Measurements from ENCODE around the gene SMARCC2. TPM values are rescaled to one million over a fixed set of nuclear protein-coding genes. Genes with fewer than 3 reads are reported as not detected.

SMARCC2 gene
- total RNA-seq, 2 donors from 2014 or later: 65.2 to 68.5 TPM

GRCh38 chr12:56188131-56188777 lies 1.0 kb downstream of the SMARCC2 start:
- DNase-seq (no peak), ATAC-seq (no peak)
- intact Hi-C loops (cut with DNase I): loop anchor here (2.0 to 5.0 kb wide), 4 partner anchors 29 to 69 kb away; partner anchors contain the start of genes ESYT1 (in 1 of the 2), MYL6 (in 1 of the 2), NABP2 (in 1 of the 2) and RNF41 (in 1 of the 2)

DNA sequence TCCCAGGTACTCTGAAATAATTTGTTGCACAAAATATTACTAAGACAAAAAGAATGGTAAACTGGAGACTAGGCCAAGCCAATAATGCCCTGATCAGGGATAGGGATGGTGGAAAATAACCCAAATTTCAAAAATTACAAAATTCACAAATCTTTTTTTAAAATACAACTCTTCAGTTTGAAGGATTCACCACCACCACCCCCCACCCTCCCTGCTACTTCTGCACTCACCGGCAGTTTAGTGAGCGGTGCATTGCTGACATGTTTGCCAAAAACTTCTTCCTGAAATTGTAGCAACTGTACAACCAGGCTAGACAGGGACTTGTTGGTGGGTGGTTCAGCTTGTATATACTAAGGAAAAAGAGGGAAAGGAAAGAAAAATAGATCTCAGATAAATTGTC lies 2.3 kb downstream of the SMARCC2 start:
- intact Hi-C loops (cut with DNase I): loop anchor here in 1 of 2 donors (5.0 kb wide), 1 partner anchor 35 kb away; the partner anchor contains the start of genes NABP2 and RNF41
- no peak for ATAC-seq
- no peak for DNase-seq

DNA sequence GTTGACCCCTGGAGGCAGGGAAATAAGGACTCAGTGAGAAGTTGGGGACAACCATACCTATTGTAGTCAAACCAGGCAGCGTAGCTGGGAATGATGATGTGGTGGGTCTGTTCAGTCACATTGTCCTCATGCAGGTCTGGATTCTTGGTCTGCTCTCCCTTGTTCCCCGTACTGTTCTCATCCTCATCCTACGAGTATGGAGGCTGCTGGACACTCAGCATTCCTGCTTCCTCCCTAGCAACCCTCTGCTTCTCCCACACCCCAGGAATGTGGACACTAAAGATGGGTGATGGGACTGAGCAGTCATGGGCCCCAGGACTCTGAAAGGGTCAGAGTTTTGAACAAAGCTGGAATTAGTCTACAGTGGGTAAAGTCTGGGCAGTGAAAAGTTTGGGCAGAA lies 10.9 kb downstream of the SMARCC2 start:
- intact Hi-C loops (cut with DNase I): no loop called here
- ATAC-seq (no peak), DNase-seq (no peak)

- intact Hi-C loops (cut with DNase I): no loop called here
- ATAC-seq (no peak), DNase-seq (no peak)
Observed at GRCh38 chr12:56172839-56173238, 16.4 kb downstream of the SMARCC2 start.

- no peak for ATAC-seq
- intact Hi-C loops (cut with DNase I): no loop called here
- DNase-seq: no peak
Observed at GRCh38 chr12:56169229-56169759, 20.0 kb downstream of the SMARCC2 start.

DNA sequence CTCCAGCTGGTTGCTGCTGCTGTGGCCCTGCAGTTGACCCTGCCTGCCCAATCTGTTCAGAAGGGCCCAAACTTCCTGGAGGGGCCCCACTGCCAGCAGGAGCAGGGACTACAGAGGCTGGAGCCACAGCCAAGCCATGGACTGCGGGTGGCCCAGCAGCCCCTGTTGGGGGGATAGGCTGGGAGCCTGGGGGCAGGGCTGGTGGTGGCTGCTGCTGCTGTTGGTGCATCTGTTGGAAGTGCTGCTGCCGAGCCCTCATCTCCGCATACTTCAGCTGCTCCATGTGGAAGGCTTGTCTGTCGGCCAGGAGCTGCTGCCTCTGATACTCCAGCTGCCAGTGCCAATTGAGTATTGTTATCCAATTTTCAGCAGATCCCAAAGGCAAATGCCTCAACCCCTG lies 23.9 kb downstream of the SMARCC2 start:
- intact Hi-C loops (cut with DNase I): no loop called here
- DNase-seq (no peak), ATAC-seq (peak in 1 of 2 donors; percentile 1)

GRCh38 chr12:56164345-56164729 lies 24.9 kb downstream of the SMARCC2 start:
- peak in 1 of 2 donors; percentile 1 for ATAC-seq
- DNase-seq: no peak
- intact Hi-C loops (cut with DNase I): no loop called here

- no peak for DNase-seq
- ATAC-seq: no peak
- intact Hi-C loops (cut with DNase I): no loop called here
Observed at GRCh38 chr12:56163533-56164344, 25.5 kb downstream of the SMARCC2 start.

GRCh38 chr12:56162468-56163290 lies 26.6 kb downstream of the SMARCC2 start:
- intact Hi-C loops (cut with DNase I): no loop called here
- no peak for ATAC-seq
- no peak for DNase-seq

DNA sequence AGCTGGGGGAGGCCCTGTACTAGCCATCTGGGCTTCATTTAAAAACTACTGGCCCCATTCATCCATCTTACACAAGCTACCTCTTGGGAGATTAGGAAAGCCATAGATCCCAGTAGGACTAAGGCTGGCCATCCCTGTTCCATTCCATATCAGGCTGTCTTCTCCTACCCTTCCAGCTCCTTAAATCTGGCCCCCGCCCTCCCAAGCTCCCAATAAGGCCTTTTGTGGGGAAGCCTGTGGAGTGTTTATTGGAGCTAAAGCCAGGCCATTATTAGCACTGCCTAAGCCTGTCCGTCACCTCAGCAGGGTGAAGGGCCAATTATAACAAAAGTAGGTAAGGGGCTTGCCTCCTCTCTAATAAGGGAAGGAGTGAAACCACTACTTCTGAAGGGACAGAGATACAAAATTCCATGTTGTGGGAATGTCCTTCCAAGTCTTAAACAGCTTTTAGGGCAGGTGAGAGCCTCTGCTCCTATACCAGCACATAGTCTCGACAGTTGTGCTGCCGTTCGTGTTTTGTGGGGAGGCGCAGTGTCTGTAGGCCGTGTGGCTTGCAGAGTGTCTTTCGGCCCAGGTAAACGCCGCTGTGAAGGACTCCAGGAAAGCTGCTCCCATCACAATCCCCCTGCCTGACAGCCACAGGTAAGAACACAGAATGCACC lies 27.5 kb downstream of the SMARCC2 start:
- no peak for DNase-seq
- no peak for ATAC-seq
- intact Hi-C loops (cut with DNase I): no loop called here

- ATAC-seq (no peak), DNase-seq (no peak)
- intact Hi-C loops (cut with DNase I): no loop called here
Observed at GRCh38 chr12:56160894-56161689, 28.2 kb downstream of the SMARCC2 start.

- intact Hi-C loops (cut with DNase I): no loop called here
- ATAC-seq (no peak), DNase-seq (no peak)
Observed at GRCh38 chr12:56160193-56160763, 29.0 kb downstream of the SMARCC2 start.

GRCh38 chr12:56159482-56160192 lies 29.6 kb downstream of the SMARCC2 start:
- intact Hi-C loops (cut with DNase I): loop anchor here in 1 of 2 donors (2.0 to 5.0 kb wide), 3 partner anchors 29 to 42 kb away; partner anchors contain the start of genes ESYT1, RPL41, SMARCC2 and ZC3H10
- DNase-seq (no peak), ATAC-seq (no peak)

GRCh38 chr12:56158926-56159461 lies 30.3 kb downstream of the SMARCC2 start:
- ATAC-seq (peak; percentile 70 to 72), DNase-seq (peak; percentile 90)
- intact Hi-C loops (cut with DNase I): loop anchor here in 1 of 2 donors (2.0 to 5.0 kb wide), 3 partner anchors 30 to 42 kb away; partner anchors contain the start of genes ESYT1, RPL41, SMARCC2 and ZC3H10

GRCh38 chr12:56158029-56158925 lies 31.0 kb downstream of the SMARCC2 start, which contains the start of gene MYL6:
MYL6 (plus strand) TSS chr12:56158359; CDS start chr12:56158402, 43 bp downstream.
- peak; percentile 97 for DNase-seq
- intact Hi-C loops (cut with DNase I): loop anchor here in 1 of 2 donors (2.0 to 5.0 kb wide), 3 partner anchors 29 to 41 kb away; partner anchors contain the start of genes ESYT1, RPL41, SMARCC2 and ZC3H10
- ATAC-seq: peak; percentile 91
